Colonic mucosa (tissue), 4 donors: ENCODE data around the gene PIPOX. TPM values are rescaled to one million over a fixed set of nuclear protein-coding genes. Genes with fewer than 3 reads are reported as not detected.

Source experiments
- DNase-seq: peaks from one replicate; pipeline ENCODE4 v3.0.0-alpha.2; 2020
- H3K27ac ChIP-seq: fragments of 200-600 bp; one replicate; pipeline ENCODE4 v1.8.0; 2021
- H3K27me3 ChIP-seq: fragments of 200-600 bp; one replicate; pipeline ENCODE4 v1.8.0; 2021
- H3K36me3 ChIP-seq: fragments of 200-600 bp; one replicate; pipeline ENCODE4 v1.8.0; 2021
- H3K4me1 ChIP-seq: fragments of 200-600 bp; one replicate; pipeline ENCODE4 v1.8.0; 2021; ENCODE audit warnings: mild to moderate bottlenecking
- H3K4me3 ChIP-seq: fragments of 200-600 bp; one replicate; pipeline ENCODE4 v1.8.0; 2021
- H3K9ac ChIP-seq, 2 donors: one replicate each; pipeline ENCODE4 v1.7.0; 2013; ENCODE audit warnings: control low read depth in 2 of 2, low read depth in 2 of 2, low read length in 2 of 2
- H3K9me3 ChIP-seq: fragments of 200-600 bp; one replicate; pipeline ENCODE4 v1.8.0; 2021
- CTCF ChIP-seq: fragments of 200-600 bp; IDR thresholded peaks from one replicate; pipeline ENCODE4 v1.8.0; 2022; ENCODE audit warnings: antibody characterized with exemption, mild to moderate bottlenecking
- intact Hi-C: fragments of 100-400 bp; cut with DNase I; formaldehyde crosslinking; loops from one replicate; pipeline ENCODE4 v1.14.1; 2022
- total RNA-seq, 2 donors: library from RNA; stranded (reverse); fragmentation: NEBNext Ultra II Directional in 1 of 2; extraction: Animal tissue kit (Norgen Biotek cat#: 25700) in 1 of 2; gene quantifications; one replicate each; pipeline ENCODE4 v1.2.1, GENCODE V29; 2021
- donor health status: healthy.
- donor health status: DM: no; HTN: no; CAD: no.
- donor health status: DM: no; HTN: no; CAD: no.

The PIPOX gene
- total RNA-seq, 2 donors from 2014 or later: 0.90 to 1.4 TPM

GRCh38 chr17:29063992-29064391, 21.1 kb downstream of the PIPOX start:
- no peak overlapping the region for H3K4me3 ChIP-seq
- intact Hi-C loops: no loop called here
- no peak for DNase-seq
- H3K9me3 ChIP-seq: no peaks in the 10 kb centered on the region
- no peak overlapping the region for H3K9ac ChIP-seq
- no peaks in the 10 kb centered on the region for H3K27me3 ChIP-seq
- H3K4me1 ChIP-seq: no peaks in the 10 kb centered on the region
- no peaks in the 10 kb centered on the region for H3K36me3 ChIP-seq
- no peak for TF ChIP-seq CTCF
- H3K27ac ChIP-seq: no peak overlapping the region

DNA sequence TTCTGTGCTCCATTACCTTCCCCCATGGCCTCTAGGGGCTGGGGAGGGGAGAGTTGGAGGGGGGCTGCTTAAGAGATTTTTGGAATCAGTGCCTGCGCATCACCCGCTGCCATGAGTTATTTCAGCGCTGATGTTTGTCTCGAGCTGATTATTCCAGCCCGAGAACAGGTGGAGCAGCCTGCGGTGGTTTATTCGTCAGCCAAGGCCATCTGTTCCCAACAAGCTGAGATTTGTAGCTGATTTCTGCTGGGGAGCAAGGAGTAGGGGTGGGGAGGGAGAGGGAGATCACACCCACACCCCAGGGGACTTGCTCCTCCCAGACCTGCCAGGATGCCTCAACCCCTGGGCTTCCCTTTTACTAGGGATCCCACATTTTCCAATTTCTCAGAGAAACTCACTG, 23.1 kb downstream of the PIPOX start:
- Histone ChIP-seq H3K36me3 (no peaks in the 10 kb centered on the region), H3K9me3 (no peaks in the 10 kb centered on the region), H3K4me3 (no peak overlapping the region), H3K4me1 (no peaks in the 10 kb centered on the region), H3K27ac (no peak overlapping the region), H3K27me3 (no peaks in the 10 kb centered on the region), H3K9ac (no peak overlapping the region)
- no peak for TF ChIP-seq CTCF
- no peak for DNase-seq
- intact Hi-C loops: no loop called here

DNA sequence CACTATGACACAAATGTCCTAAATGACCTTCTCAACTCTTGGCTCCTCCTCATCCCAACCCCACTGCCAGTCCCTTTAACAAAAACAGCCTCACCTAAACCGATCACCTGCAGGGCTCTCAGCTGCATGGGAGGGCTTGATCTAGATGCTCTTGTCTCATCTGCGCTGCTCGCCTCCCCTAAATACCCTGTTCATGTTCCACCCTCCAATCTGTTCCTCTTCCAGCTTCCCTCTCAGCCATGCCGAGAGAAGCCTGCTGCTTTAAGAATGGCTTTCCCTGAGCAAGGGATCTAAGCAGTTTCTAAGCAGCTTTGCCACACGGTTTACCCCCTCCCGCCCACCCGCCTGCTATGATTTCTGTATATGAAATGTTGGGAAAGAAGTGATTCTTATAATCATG, 23.7 kb downstream of the PIPOX start:
- Histone ChIP-seq H3K9ac (no peak overlapping the region), H3K4me1 (no peaks in the 10 kb centered on the region), H3K9me3 (no peaks in the 10 kb centered on the region), H3K4me3 (no peak overlapping the region), H3K27me3 (no peaks in the 10 kb centered on the region), H3K27ac (no peak overlapping the region), H3K36me3 (no peaks in the 10 kb centered on the region)
- no peak for DNase-seq
- intact Hi-C loops: no loop called here
- no peak for TF ChIP-seq CTCF

DNA sequence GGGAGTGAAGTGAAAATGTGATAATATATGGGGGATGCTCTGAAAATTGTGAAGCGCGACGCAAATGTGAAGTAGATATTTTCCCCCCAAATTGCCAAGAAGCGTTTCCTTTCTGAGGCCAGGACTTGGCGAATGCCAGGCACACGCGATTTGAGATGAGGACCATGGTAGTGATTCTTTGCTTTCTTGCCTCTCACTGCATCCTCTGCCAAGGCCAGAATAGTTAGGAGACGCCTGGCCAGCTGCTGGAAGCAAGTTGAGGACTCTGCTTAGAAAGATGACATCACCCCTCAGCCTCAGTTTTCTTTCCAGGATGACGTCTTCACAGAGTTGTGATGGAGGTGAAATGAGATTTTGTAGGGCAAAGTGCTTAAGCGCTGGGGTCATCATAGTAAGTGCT, 25.9 kb downstream of the PIPOX start:
- Histone ChIP-seq H3K27me3 (no peaks in the 10 kb centered on the region), H3K9ac (no peak overlapping the region), H3K4me1 (no peaks in the 10 kb centered on the region), H3K9me3 (no peaks in the 10 kb centered on the region), H3K4me3 (no peak overlapping the region), H3K36me3 (no peaks in the 10 kb centered on the region), H3K27ac (no peak overlapping the region)
- TF ChIP-seq CTCF: no peak
- intact Hi-C loops: no loop called here
- DNase-seq: no peak

- Histone ChIP-seq H3K4me3 (no peak overlapping the region), H3K9ac (no peak overlapping the region), H3K27ac (no peak overlapping the region), H3K4me1 (no peaks in the 10 kb centered on the region), H3K27me3 (no peaks in the 10 kb centered on the region), H3K9me3 (no peaks in the 10 kb centered on the region), H3K36me3 (no peaks in the 10 kb centered on the region)
- no peak for TF ChIP-seq CTCF
- DNase-seq: no peak
- intact Hi-C loops: no loop called here
Observed at GRCh38 chr17:29069526-29070041, 26.6 kb downstream of the PIPOX start.

- Histone ChIP-seq H3K4me1 (no peaks in the 10 kb centered on the region), H3K36me3 (no peaks in the 10 kb centered on the region), H3K27me3 (no peaks in the 10 kb centered on the region), H3K27ac (no peak overlapping the region), H3K4me3 (no peak overlapping the region), H3K9ac (no peak overlapping the region), H3K9me3 (no peaks in the 10 kb centered on the region)
- intact Hi-C loops: no loop called here
- DNase-seq: no peak
- TF ChIP-seq CTCF: no peak
Observed at GRCh38 chr17:29070308-29070707, 27.4 kb downstream of the PIPOX start.
